ENCODE results near the gene CEP57L1. TPM values are rescaled to one million over a fixed set of nuclear protein-coding genes. Genes with fewer than 3 reads are reported as not detected.

Gene CEP57L1
- 24.4 TPM for polyA plus RNA-seq (2013, experiment 1 of 2; ENCODE audit: insufficient read length)
- 20.9 TPM for polyA plus RNA-seq (2013, experiment 2 of 2; ENCODE audit: insufficient read length)

DNA sequence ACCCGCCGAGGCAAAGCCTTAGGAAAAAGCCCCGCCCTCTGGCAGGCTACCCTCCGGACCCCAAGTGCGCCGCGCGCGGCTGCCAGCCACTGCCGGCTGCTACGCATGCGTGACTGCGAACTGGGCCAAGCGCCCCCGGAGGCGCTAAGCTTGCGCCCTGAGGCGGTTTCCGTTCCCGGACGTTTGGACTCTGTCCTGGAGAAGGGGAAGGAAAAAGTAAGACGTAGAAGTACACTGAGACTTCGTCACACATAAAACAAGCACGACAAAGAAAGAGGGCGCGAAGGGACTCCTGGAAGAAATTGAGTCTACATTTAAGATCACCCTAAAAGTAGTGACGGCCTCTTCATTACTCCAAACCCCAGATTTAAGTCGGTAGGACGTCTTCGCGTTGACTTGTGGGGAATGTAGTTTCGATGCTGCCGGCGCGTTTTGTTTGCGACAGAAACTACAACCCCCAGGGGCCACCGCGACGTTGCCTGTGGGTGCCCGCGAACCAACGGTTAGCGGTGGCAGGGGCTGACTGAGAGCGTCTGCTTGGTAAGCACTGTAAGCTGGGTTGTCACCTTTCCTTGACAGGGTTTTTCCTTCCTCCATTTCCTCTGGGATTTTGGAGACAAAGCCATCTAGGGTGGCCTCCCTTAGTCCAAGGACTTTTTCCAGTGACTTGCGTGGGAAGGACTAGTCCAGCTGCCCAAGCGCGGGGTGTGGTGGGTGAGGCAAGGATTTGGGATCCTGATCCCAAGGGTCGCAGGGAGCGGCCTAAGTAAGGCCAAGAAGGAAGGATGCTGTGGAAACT lies at the start of gene CEP57L1:
Gene CEP57L1 (plus strand): TSS at position 472 of the 799 bp plus-strand sequence. CDS start 49,715 bp downstream, outside the sequence.
- DNase-seq = peak; percentile 96

- DNase-seq = no peak
Observed at GRCh38 chr6:109048176-109048575, 47.1 kb upstream of the CEP57L1 start.

GRCh38 chr6:109048670-109049415 lies 46.5 kb upstream of the CEP57L1 start:
- no peak for DNase-seq

DNA sequence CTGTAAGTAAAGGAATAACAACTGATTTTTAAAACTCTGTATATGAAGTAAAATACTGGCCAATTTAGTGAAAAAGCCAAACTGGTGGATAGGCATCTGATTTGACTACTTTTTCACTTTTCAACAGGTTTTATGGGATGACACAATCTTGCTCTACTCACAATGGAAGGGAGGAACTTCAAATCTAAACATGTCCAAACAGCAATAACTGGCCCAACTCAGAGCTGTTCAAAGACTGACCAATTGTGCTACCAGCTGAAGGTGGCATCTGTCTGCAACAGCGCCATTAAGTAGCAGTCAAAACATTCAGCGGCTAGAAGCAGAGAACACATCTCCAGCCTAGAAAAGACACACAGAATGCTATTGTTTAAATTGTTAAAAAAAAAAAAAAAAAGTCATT lies 45.3 kb upstream of the CEP57L1 start:
- DNase-seq = no peak

DNA sequence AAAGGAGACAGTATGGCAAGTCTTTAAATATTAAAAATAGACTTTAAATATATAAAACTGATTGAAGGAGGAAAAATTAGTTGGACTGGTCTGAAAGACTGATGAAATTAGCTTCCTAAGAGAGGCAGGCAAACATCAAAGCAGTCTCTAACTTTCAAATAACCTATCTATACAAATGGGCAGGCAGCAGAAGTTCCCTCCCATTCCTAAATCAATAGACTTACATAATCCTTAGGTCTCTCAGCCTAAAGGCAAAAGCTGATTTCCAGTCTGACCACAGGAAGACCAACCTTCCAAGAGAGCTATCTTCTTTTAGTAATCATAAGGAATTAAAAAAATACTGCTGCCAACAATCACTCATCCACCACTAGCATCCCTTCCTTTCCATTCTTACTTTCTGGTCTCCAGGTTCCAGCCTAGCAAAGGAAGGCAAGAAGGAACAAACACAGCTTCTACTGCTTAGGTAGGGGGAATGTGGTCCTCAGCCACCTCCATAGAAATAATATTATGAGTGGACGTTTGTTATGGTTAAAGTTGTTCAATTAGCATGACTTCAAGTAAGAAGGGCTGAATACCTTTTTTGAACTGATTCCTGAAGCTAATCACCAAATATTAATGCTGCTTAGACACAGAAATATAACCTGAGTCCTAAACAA lies 44.7 kb upstream of the CEP57L1 start:
- DNase-seq = no peak

DNA sequence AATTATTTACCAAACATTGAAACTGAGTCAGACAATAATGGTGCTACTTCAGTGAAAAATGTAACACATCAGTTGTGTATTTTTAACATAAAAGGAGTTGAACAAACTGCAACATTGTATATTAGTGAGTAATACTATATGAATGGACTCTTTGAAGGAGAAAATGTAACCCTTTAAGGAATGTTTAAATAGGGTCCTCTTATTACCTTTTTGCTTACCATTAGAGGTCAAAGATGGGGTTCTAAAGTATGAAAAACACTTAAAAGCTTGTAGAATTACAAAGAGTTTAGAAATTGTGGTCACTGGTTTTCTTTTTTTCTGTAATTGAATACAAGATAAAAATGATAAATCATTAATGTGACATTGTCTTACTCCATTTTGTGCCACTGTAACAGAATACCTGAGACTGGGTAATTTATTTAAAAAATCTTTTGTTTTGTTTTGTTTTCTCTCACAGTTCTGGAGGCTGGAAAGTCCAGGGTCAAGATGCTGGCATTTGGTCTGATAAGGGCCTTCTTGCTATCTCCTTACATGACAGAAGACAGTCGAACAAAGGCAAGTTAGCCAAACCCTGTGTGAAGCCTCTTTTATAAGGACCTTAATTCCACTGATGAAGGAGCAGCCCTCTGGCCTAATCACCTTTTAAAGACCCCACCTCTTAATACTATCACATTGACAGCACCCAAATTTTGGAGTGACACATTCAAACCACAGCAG lies 43.8 kb upstream of the CEP57L1 start:
- DNase-seq = peak; percentile 24

GRCh38 chr6:109052018-109052651 lies 43.2 kb upstream of the CEP57L1 start:
- DNase-seq = no peak

DNA sequence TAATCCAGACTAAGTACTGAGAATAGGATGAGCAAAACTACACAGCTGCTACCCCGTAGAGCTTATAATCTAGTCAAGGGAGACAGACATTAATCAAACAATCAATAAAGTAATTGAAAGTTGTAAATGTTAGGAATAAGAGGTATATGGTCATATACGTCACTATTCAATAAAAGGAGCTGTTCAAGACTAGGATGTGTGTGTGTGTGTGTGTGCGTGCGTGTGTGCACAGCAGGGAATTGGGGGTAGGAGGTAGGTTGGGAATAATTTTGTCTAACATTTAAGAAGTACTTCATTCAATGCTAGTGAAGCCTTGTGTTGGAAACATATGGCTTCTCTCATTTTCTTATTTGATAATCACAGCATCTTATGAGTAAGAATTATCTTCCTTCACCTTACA lies 42.5 kb upstream of the CEP57L1 start:
- no peak for DNase-seq

- peak; percentile 59 for DNase-seq
Observed at GRCh38 chr6:109053336-109053735, 42.0 kb upstream of the CEP57L1 start.

DNA sequence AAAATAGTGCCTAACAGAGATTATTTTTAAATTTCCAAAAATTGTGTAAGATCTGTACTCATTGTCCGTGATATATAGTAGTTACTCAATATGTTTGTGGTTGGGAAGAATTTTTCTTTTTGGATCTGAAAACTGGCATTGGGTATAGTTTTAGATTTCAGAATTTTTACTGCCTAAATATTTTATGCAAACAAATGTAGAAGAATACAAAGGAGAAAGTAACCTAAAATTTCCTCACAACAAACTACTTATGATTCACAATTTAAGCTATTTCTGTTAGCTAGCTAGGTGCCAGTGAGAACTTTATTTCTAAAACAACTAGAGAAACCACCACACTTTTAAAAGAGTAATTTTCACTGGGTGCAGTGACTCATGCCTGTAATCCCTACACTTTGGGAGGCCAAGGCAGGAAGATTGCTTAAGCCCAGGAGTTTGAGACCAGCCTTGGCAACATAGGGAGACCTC lies 39.5 kb upstream of the CEP57L1 start:
- DNase-seq = peak; percentile 42

DNA sequence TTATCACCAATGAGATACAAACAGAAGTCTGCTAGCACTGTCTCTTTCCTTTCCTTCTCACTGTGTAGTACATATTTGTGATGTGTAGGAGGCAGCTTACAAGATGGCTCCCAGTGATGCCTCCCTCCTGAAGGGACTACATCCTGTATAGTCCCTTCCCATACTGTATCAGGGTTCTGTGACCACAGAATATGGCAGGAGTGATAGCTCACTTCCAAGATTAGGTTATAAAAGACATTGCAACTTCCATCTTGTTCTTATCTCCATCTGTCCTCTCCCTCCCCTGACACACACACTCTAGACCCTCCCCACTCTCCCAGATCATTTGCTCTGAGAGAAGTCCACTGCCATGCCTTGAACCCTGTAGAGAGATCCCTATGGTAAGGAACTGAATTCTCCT lies 38.6 kb upstream of the CEP57L1 start:
- DNase-seq = no peak

- no peak for DNase-seq
Observed at GRCh38 chr6:109058620-109059019, 36.7 kb upstream of the CEP57L1 start.

DNA sequence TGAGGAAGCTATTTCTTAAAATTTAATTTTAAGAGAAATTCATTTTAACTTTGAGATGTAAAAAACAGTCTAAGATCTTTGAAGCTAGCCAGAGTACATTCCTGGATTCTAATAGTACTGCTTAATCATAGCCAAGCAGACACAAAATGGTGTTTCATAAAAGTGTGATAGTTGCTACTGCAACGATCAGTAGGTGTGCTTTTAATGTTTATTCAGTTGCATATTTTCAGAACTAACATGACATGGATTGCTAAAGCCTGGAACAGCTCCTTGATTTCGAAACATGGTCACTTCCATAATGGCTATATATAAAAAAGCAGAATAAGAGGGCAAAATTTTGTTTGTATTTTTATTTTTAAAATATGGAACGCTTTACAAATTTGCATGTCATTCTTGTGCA lies 36.2 kb upstream of the CEP57L1 start:
- DNase-seq = no peak

GRCh38 chr6:109059571-109060021 lies 35.7 kb upstream of the CEP57L1 start:
- no peak for DNase-seq

DNA sequence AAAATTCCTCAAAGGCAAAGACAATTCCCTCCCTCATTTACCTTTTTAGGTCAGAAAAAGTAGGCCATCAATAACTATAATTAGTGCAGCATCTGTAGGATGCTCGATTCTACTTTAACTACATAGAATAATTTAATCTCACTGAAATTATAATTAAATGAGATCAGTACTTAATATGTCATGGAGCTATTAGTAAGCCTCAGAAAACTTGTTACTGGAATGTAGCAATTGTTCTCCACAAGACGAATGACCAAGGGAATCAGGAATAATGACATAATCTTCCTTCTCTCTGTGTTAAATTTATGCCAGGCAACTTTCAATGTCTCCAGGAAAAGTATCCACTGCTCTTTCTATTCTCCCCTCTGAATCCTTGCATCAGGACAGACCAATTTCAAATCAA lies 34.7 kb upstream of the CEP57L1 start:
- DNase-seq = no peak

DNA sequence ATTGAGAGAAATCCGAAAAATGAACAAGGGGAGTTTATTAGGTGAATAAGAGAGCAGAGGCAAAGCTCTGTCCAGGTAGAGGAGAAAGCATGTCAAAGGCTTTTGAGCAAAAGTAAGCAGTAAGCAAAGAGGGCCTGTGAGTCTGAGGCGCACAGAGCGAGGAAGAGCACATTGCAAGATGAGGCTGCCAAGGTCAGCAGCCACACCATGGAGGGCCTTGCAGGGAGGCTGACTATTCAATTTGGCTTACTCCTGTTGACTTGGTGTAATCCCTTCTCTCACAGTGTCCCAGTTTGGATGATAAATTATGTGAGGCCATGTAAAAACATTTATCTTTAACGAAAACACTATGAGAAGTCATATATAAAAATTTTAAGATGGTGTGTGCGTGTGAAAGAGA lies 33.1 kb upstream of the CEP57L1 start:
- no peak for DNase-seq

GRCh38 chr6:109062767-109063352 lies 32.4 kb upstream of the CEP57L1 start:
- DNase-seq = no peak

- DNase-seq = peak; percentile 31
Observed at GRCh38 chr6:109069746-109070145, 25.6 kb upstream of the CEP57L1 start.

DNA sequence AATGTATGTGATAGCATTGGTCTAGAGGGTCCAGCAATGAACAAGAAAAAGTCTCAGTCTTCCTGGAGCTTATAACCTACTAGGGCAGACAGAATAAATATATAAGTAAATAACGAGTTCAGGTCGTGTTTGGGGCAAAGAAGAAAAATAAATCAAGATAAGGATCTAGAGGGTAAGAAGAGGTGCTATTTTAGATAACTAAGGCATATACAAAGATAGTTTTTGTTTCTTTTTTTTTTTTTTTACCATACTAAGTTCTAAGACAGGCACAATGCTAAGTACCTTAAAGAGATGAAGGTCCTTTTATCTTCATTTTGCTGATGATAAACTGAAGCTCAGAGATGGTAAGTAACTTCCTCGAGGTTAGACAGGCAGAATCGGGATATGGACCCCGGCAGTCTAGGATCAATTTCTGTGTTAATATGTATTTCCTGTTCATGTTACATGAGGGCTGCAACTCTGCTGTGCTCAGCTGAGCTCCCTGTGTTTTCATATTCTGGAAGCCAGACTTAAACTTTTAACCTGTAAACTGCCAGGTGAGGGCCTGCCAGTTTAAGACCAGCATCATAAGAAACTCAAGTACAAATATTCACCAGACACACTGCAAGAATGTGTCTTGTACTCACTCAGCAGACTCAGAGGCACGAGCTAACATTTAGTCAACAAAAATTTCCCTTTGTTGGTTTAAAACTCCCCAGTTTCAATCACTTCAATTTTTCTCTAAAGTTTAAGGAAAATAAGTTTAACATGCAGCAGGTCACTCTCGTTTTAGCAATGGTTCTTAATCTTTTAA lies 24.0 kb upstream of the CEP57L1 start:
- no peak for DNase-seq

GRCh38 chr6:109073344-109074132 lies 21.8 kb upstream of the CEP57L1 start:
- peak; percentile 66 for DNase-seq
